ENCODE results near the gene GBF1. TPM values are rescaled to one million over a fixed set of nuclear protein-coding genes. Genes with fewer than 3 reads are reported as not detected.
A peak's percentile ranks its signal among the peaks of the same experiment; 100 is the strongest.

GBF1 gene
- total and polyA plus RNA-seq, 10 of the 15 experiments (the other 5 are each of a cell fraction or from before 2014, with no cell fraction given): 0.82 to 42.0 (median 21.8) TPM

- POLR2A ChIA-PET: interaction anchor here (0.7 to 1.8 kb wide), 8 partner anchors 9 to 307 kb away, joined by 3 to 12 read pairs (median 3); partner anchors contain the start of gene ACTR1A
- in situ Hi-C loops (cut with MboI): no loop called here
These were observed 139.5 kb downstream of the GBF1 start for GRCh38 chr10:102384606-102385429.

GRCh38 chr10:102389894-102390293, 144.6 kb downstream of the GBF1 start:
- H2AFZ ChIP-seq (ENCODE audit: control insufficient read depth, low read depth, low read length): no peak overlapping the region
- no peaks in the 10 kb centered on the region for H3K27me3 ChIP-seq (replicated peaks in 1 of 2; ENCODE audit: control insufficient read depth in 2 of 2, insufficient read depth in 2 of 2, low read length in 1 of 2)
- H3K4me2 ChIP-seq (ENCODE audit: control insufficient read depth, insufficient read depth): no peak overlapping the region
- H3K4me3 ChIP-seq: no peak overlapping the region
- 91% methylated on average over 3 of the region's 3 CpGs for WGBS (ENCODE audit: insufficient coverage, insufficient replicate concordance, low lambda C conversion rate, missing lambda C conversion rate)
- ChIA-PET SMC1A (ENCODE audit: uncharacterized antibody, unreplicated experiment) (no interaction called here), POLR2A (interaction anchor here (0.6 to 1.2 kb wide), 3 partner anchors 11 to 225 kb away, joined by 3 to 5 read pairs (median 4); no protein-coding TSS in a partner anchor), RAD21 (ENCODE audit: unreplicated experiment) (interaction anchor here (1.6 kb wide), 1 partner anchor 90 kb away, joined by 5 read pairs; no protein-coding TSS in a partner anchor), CTCF (interaction anchor here (0.9 to 1.5 kb wide), 2 partner anchors 42 to 220 kb away, joined by 3 read pairs; partner anchors contain the start of gene CUEDC2)
- in situ Hi-C loops (cut with MboI) (no loop called here), intact Hi-C loops (cut with micrococcal nuclease; ENCODE audit: unreplicated experiment) (loop anchor here (5.0 to 10.0 kb wide), 3 partner anchors 72 to 255 kb away; partner anchors contain the start of gene TRIM8)
- DNase-seq (ENCODE audit: low read depth, low spot score): no peak
- no peaks in the 10 kb centered on the region for H3K9me3 ChIP-seq (replicated peaks; ENCODE audit: control insufficient read depth, insufficient read depth, low read length)
- peaks cover 7% of the 10 kb centered on the region for H3K79me2 ChIP-seq (ENCODE audit: control insufficient read depth, insufficient read depth, low read length)
- H3K9ac ChIP-seq (ENCODE audit: control insufficient read depth, insufficient read depth, low read length): no peak overlapping the region
- no peak for ATAC-seq
- BruUV-seq (replicated peaks): no TSS peak
- H3K36me3 ChIP-seq (ENCODE audit: control insufficient read depth in 2 of 2, insufficient read depth in 2 of 2, low read length in 1 of 2): no peaks in the 10 kb centered on the region
- H4K20me1 ChIP-seq (ENCODE audit: control insufficient read depth, insufficient read depth): no peaks in the 10 kb centered on the region
- FAIRE-seq: no peak
- peaks cover 7% of the 10 kb centered on the region for H3K4me1 ChIP-seq (ENCODE audit: control insufficient read depth, insufficient read depth, low read length)
- H3K27ac ChIP-seq (ENCODE audit: control insufficient read depth, insufficient read depth): no peak overlapping the region
- TF ChIP-seq MEF2B (IDR thresholded peaks at IDR 0.05; ENCODE audit: partially characterized antibody, poor library complexity, severe bottlenecking): no peak
- TF ChIP-seq BCL11A (IDR thresholded peaks at IDR 0.05; ENCODE audit: low read depth, low read length): no peak
- TF ChIP-seq MTA3 (IDR thresholded peaks at IDR 0.05; ENCODE audit: borderline replicate concordance, low read length): no peak
- no peak for TF ChIP-seq TAF1 (IDR thresholded peaks at IDR 0.05; ENCODE audit: borderline replicate concordance, low read depth, low read length)
- no peak for TF ChIP-seq JUNB (IDR thresholded peaks at IDR 0.05)
- TF ChIP-seq KAT2A (conservative IDR thresholded peaks at IDR 0.05; ENCODE audit: control insufficient read depth, low read depth, low read length): no peak
- TF ChIP-seq KLF5 (IDR thresholded peaks at IDR 0.05; ENCODE audit: partially characterized antibody): no peak
- no peak for TF ChIP-seq SKIL (IDR thresholded peaks at IDR 0.05; ENCODE audit: low read depth, poor library complexity, severe bottlenecking)
- no peak for TF ChIP-seq IRF4 (IDR thresholded peaks at IDR 0.05; ENCODE audit: low read depth, low read length)
- no peak for TF ChIP-seq PKNOX1 (IDR thresholded peaks at IDR 0.05)

More at GRCh38 chr10:102384606-102385429, 139.5 kb downstream of the GBF1 start:
- no peak overlapping the region for H2AFZ ChIP-seq (ENCODE audit: control insufficient read depth, low read depth, low read length)
- WGBS (ENCODE audit: insufficient coverage, insufficient replicate concordance, low lambda C conversion rate, missing lambda C conversion rate): 53% methylated on average over 4 of the region's 4 CpGs
- no peak overlapping the region for H3K4me3 ChIP-seq
- H3K9ac ChIP-seq (ENCODE audit: control insufficient read depth, insufficient read depth, low read length): no peak overlapping the region
- no TSS peak for BruUV-seq (replicated peaks)
- no peak overlapping the region; the same call in 1 of the 2 replicates for H3K27ac ChIP-seq (ENCODE audit: control insufficient read depth, insufficient read depth)
- no peak for DNase-seq (ENCODE audit: low read depth, low spot score)
- FAIRE-seq: no peak
- SMC1A ChIA-PET (ENCODE audit: uncharacterized antibody, unreplicated experiment): interaction anchor here (1.1 to 2.0 kb wide), 8 partner anchors 8 to 207 kb away, joined by 3 to 8 read pairs (median 4); no protein-coding TSS in a partner anchor
- CTCF ChIA-PET: interaction anchor here (0.6 to 4.3 kb wide), 18 partner anchors 12 to 1046 kb away, joined by 3 to 52 read pairs (median 6); partner anchors contain the start of gene NFKB2
- H3K79me2 ChIP-seq (ENCODE audit: control insufficient read depth, insufficient read depth, low read length): no peaks in the 10 kb centered on the region
- RAD21 ChIA-PET (ENCODE audit: unreplicated experiment): interaction anchor here (0.9 to 2.4 kb wide), 11 partner anchors 9 to 215 kb away, joined by 3 to 14 read pairs (median 5); partner anchors contain the start of gene NFKB2
- peaks cover 7 to 15% of the 10 kb centered on the region in 2 experiments; a peak in 3 of 4 replicates for H3K36me3 ChIP-seq (ENCODE audit: control insufficient read depth in 2 of 2, insufficient read depth in 2 of 2, low read length in 1 of 2)
- no peaks in the 10 kb centered on the region for H3K9me3 ChIP-seq (replicated peaks; ENCODE audit: control insufficient read depth, insufficient read depth, low read length)
- H4K20me1 ChIP-seq (ENCODE audit: control insufficient read depth, insufficient read depth): no peaks in the 10 kb centered on the region
- peak overlapping the region; percentile 13; the same call in 1 of the 2 replicates for H3K4me2 ChIP-seq (ENCODE audit: control insufficient read depth, insufficient read depth)
- H3K27me3 ChIP-seq (replicated peaks in 1 of 2; ENCODE audit: control insufficient read depth in 2 of 2, insufficient read depth in 2 of 2, low read length in 1 of 2): no peaks in the 10 kb centered on the region
- TF ChIP-seq IKZF2 (IDR thresholded peaks at IDR 0.05) (0 out of 4 replicates have a peak, but pooled peaks of 1 of the 2 experiments have one; percentile 9), RUNX3 (IDR thresholded peaks at IDR 0.05; ENCODE audit: low read length) (peak; percentile 2; the same call in 1 of the 2 replicates), BACH1 (IDR thresholded peaks at IDR 0.05; ENCODE audit: borderline replicate concordance) (no peak), EED (IDR thresholded peaks at IDR 0.05; ENCODE audit: low read depth) (0 out of 2 replicates have a peak, but pooled peaks have one; percentile 13)
- ATAC-seq: peak; percentile 71
- intact Hi-C loops (cut with micrococcal nuclease; ENCODE audit: unreplicated experiment): no loop called here
- H3K4me1 ChIP-seq (ENCODE audit: control insufficient read depth, insufficient read depth, low read length): peaks cover 13% of the 10 kb centered on the region

Measured in GM12878 (cell line).